H9 (cell line): ENCODE results near the gene DPP8. TPM values are rescaled to one million over a fixed set of nuclear protein-coding genes. Genes with fewer than 3 reads are reported as not detected.

ENCODE experiments used
- DNase-seq: peaks from one replicate; pipeline ENCODE4 v3.0.0-alpha.2; 2017
- H2AFZ ChIP-seq: one replicate; pipeline ENCODE4 v1.6.1; 2013; ENCODE audit warnings: mild to moderate bottlenecking, low read length, control low read depth, moderate library complexity
- H2AK5ac ChIP-seq: 2 replicates; pipeline ENCODE4 v1.6.1; 2013; ENCODE audit warnings: low read length, control low read depth, mixed read lengths; ENCODE audit not compliant: insufficient read length
- H2BK120ac ChIP-seq: one replicate; pipeline ENCODE4 v1.6.1; 2013; ENCODE audit warnings: low read depth, mild to moderate bottlenecking, low read length, control low read depth, inconsistent platforms; ENCODE audit not compliant: poor library complexity, severe bottlenecking
- H2BK12ac ChIP-seq: 2 replicates; pipeline ENCODE4 v1.6.1; 2013; ENCODE audit warnings: low read length, control low read depth, mixed read lengths, low read depth; ENCODE audit not compliant: insufficient read length
- H2BK15ac ChIP-seq: 2 replicates; pipeline ENCODE4 v1.6.1; 2013; ENCODE audit warnings: low read depth, low read length, control low read depth
- H2BK20ac ChIP-seq: one replicate; pipeline ENCODE4 v1.6.1; 2013; ENCODE audit warnings: low read depth, mild to moderate bottlenecking, low read length, control low read depth, inconsistent platforms; ENCODE audit not compliant: poor library complexity, severe bottlenecking
- H2BK5ac ChIP-seq: 2 replicates; pipeline ENCODE4 v1.6.1; 2013; ENCODE audit warnings: low read length, control low read depth, mixed read lengths; ENCODE audit not compliant: insufficient read length
- H3K14ac ChIP-seq: 2 replicates; pipeline ENCODE4 v1.6.1; 2013; ENCODE audit warnings: low read length, control low read depth; ENCODE audit not compliant: insufficient read depth
- H3K18ac ChIP-seq: 2 replicates; pipeline ENCODE4 v1.6.1; 2013; ENCODE audit warnings: low read depth, mild to moderate bottlenecking, mixed read lengths, low read length, control low read depth; ENCODE audit not compliant: insufficient read length
- H3K23ac ChIP-seq: 2 replicates; pipeline ENCODE4 v1.6.1; 2013; ENCODE audit warnings: low read length, control low read depth, mixed read lengths, low read depth; ENCODE audit not compliant: insufficient read length
- H3K23me2 ChIP-seq: 2 replicates; pipeline ENCODE4 v1.6.1; 2013; ENCODE audit warnings: low read depth, mild to moderate bottlenecking, mixed read lengths, low read length, control low read depth; ENCODE audit not compliant: insufficient read length, poor library complexity, severe bottlenecking
- H3K27ac ChIP-seq: 2 replicates; pipeline ENCODE4 v1.5.1; 2013; ENCODE audit warnings: low read length, control low read depth, mixed read lengths, low read depth; ENCODE audit not compliant: insufficient read length
- H3K27me3 ChIP-seq: 2 replicates; pipeline ENCODE4 v1.6.1; 2013; ENCODE audit warnings: low read length, control low read depth, inconsistent platforms; ENCODE audit not compliant: insufficient read depth
- H3K4ac ChIP-seq: 2 replicates; pipeline ENCODE4 v1.6.1; 2013; ENCODE audit warnings: low read depth, mild to moderate bottlenecking, control low read depth, inconsistent platforms, low read length, moderate library complexity
- H3K4me1 ChIP-seq: 2 replicates; pipeline ENCODE4 v1.6.1; 2013; ENCODE audit warnings: low read length, control low read depth, inconsistent platforms; ENCODE audit not compliant: insufficient read depth
- H3K4me2 ChIP-seq: 2 replicates; pipeline ENCODE4 v1.6.1; 2013; ENCODE audit warnings: low read length, control low read depth, mixed read lengths; ENCODE audit not compliant: insufficient read length, insufficient read depth
- H3K56ac ChIP-seq: 2 replicates; pipeline ENCODE4 v1.6.1; 2013; ENCODE audit warnings: low read depth, mild to moderate bottlenecking, mixed read lengths, low read length, control low read depth; ENCODE audit not compliant: insufficient read length
- H3K79me1 ChIP-seq: 2 replicates; pipeline ENCODE4 v1.6.1; 2013; ENCODE audit warnings: low read depth, mild to moderate bottlenecking, moderate library complexity, low read length, control low read depth, inconsistent platforms; ENCODE audit not compliant: insufficient read depth, poor library complexity, severe bottlenecking
- H3K79me2 ChIP-seq: 2 replicates; pipeline ENCODE4 v1.6.1; 2013; ENCODE audit warnings: low read length, control low read depth, inconsistent platforms; ENCODE audit not compliant: insufficient read depth
- H3K9ac ChIP-seq: 2 replicates; pipeline ENCODE4 v1.6.1; 2013; ENCODE audit warnings: low read length, control low read depth, mixed read lengths; ENCODE audit not compliant: insufficient read length; ENCODE audit errors: extremely low read depth
- H3K9me3 ChIP-seq: one replicate; pipeline ENCODE4 v1.6.1; 2013; ENCODE audit warnings: low read depth, low read length, inconsistent platforms; ENCODE audit not compliant: control insufficient read depth
- H3T11ph ChIP-seq: one replicate; pipeline ENCODE4 v1.6.1; 2013; ENCODE audit warnings: mild to moderate bottlenecking, low read length, control low read depth, inconsistent platforms
- H4K20me1 ChIP-seq: one replicate; pipeline ENCODE4 v1.6.1; 2013; ENCODE audit not compliant: control insufficient read depth, insufficient read length, insufficient read depth
- H4K5ac ChIP-seq: 2 replicates; pipeline ENCODE4 v1.6.1; 2013; ENCODE audit warnings: low read depth, mild to moderate bottlenecking, mixed read lengths, low read length, control low read depth; ENCODE audit not compliant: insufficient read length
- H4K8ac ChIP-seq: replicated peaks from 2 replicates; pipeline ENCODE4 v1.6.1; 2013; ENCODE audit warnings: low read length, control low read depth, mixed read lengths, low read depth; ENCODE audit not compliant: insufficient read length
- H4K91ac ChIP-seq: 2 replicates; pipeline ENCODE4 v1.6.1; 2013; ENCODE audit warnings: low read depth, mild to moderate bottlenecking, moderate library complexity, mixed read lengths, low read length, control low read depth; ENCODE audit not compliant: insufficient read length
- H3K27ac Mint-ChIP-seq, 3 experiments: 2 replicates in 2 of 3; 3 replicates in 1 of 3; pipeline ENCODE4 v1.8.0; 2020 to 2021; ENCODE audit warnings: mixed read lengths in 3 of 3, mild to moderate bottlenecking in 1 of 3, moderate library complexity in 1 of 3
- H3K27me3 Mint-ChIP-seq: 2 replicates; pipeline ENCODE4 v1.8.0; 2021; ENCODE audit warnings: low read depth, mild to moderate bottlenecking, moderate library complexity, mixed read lengths
- H3K36me3 Mint-ChIP-seq, 3 experiments: 2 replicates in 2 of 3; 3 replicates in 1 of 3; pipeline ENCODE4 v1.8.0; 2020 to 2021; ENCODE audit warnings: low read depth in 3 of 3, mixed read lengths in 3 of 3; ENCODE audit not compliant: insufficient read depth in 1 of 3
- H3K4me1 Mint-ChIP-seq, 2 experiments: 2 replicates each; pipeline ENCODE4 v1.8.0; 2020; ENCODE audit warnings: mixed read lengths in 2 of 2
- H3K4me3 Mint-ChIP-seq, 2 experiments: 2 replicates in 1 of 2; 3 replicates in 1 of 2; pipeline ENCODE4 v1.8.0; 2020 to 2021; ENCODE audit warnings: mild to moderate bottlenecking in 2 of 2, mixed read lengths in 2 of 2, moderate library complexity in 1 of 2
- H3K9me3 Mint-ChIP-seq, 2 experiments: 2 replicates in 1 of 2; 3 replicates in 1 of 2; pipeline ENCODE4 v1.8.0; 2020; ENCODE audit warnings: mild to moderate bottlenecking in 2 of 2, mixed read lengths in 2 of 2, moderate library complexity in 1 of 2
- WGBS: extraction: QIAGEN DNeasy Blood & Tissue Kit; methylation state at CpG from one replicate; pipeline ENCODE4 v1.1.7; 2013; ENCODE audit warnings: missing lambda C conversion rate, low lambda C conversion rate, mixed read lengths; ENCODE audit not compliant: insufficient read length; ENCODE audit errors: extremely low coverage; 5-methylcytosine and 5-hydroxymethylcytosine counted together
- total RNA-seq: library from RNA; stranded (reverse); gene quantifications from 2 replicates; pipeline ENCODE4 v1.2.1, GENCODE V29; 2021
- TF ChIP-seq, protein P1 (sequence below): fragments of 200-600 bp; sonication (generic); conservative IDR thresholded peaks from 3 replicates; pipeline ENCODE4 v1.8.0; 2021; ENCODE audit warnings: antibody characterized with exemption, mild to moderate bottlenecking

The DPP8 gene
- total RNA-seq, 1 experiment from 2014 or later = 26.6 TPM

DNA sequence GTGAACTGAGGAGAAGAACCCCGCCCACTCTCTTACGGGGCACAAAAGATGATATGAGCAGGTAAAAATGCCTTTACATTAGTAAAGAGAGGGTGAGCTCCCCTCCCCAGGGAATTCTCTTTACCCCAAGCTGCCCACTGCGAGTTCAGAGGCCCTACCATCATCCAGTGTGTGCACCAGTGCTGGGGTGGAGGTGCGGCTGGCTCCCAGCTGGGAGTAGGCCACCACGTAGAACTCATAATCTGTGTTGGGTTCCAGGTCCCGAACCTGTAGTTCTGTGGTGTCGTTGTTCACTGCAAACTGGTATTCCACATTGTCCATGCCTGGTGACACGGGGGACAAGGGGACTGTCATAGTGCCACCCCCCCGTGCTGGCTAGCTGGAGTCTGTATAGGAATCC, 122.6 kb downstream of the DPP8 start:
- H4K5ac ChIP-seq = no peak overlapping the region
- no peaks in the 10 kb centered on the region for H3K9me3 ChIP-seq
- no peak overlapping the region for H3K18ac ChIP-seq
- H3K9ac ChIP-seq = no peak overlapping the region
- TF ChIP-seq, protein P1, sequence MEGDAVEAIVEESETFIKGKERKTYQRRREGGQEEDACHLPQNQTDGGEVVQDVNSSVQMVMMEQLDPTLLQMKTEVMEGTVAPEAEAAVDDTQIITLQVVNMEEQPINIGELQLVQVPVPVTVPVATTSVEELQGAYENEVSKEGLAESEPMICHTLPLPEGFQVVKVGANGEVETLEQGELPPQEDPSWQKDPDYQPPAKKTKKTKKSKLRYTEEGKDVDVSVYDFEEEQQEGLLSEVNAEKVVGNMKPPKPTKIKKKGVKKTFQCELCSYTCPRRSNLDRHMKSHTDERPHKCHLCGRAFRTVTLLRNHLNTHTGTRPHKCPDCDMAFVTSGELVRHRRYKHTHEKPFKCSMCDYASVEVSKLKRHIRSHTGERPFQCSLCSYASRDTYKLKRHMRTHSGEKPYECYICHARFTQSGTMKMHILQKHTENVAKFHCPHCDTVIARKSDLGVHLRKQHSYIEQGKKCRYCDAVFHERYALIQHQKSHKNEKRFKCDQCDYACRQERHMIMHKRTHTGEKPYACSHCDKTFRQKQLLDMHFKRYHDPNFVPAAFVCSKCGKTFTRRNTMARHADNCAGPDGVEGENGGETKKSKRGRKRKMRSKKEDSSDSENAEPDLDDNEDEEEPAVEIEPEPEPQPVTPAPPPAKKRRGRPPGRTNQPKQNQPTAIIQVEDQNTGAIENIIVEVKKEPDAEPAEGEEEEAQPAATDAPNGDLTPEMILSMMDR = no peak
- no peaks in the 10 kb centered on the region for H4K20me1 ChIP-seq
- no peak overlapping the region for H3K27ac Mint-ChIP-seq
- no peak overlapping the region for H3K4ac ChIP-seq
- H2AK5ac ChIP-seq = no peak overlapping the region
- H4K8ac ChIP-seq = no peak overlapping the region
- no peak overlapping the region for H4K91ac ChIP-seq
- no peaks in the 10 kb centered on the region for H3K79me1 ChIP-seq
- H2AFZ ChIP-seq = no peak overlapping the region
- H2BK20ac ChIP-seq = no peak overlapping the region
- H3K9me3 Mint-ChIP-seq = no peaks in the 10 kb centered on the region
- WGBS = no CpG with 5 or more reads among the region's 9 CpGs
- peaks cover 11% of the 10 kb centered on the region for H3K23me2 ChIP-seq
- H3K27me3 Mint-ChIP-seq = peaks cover 12% of the 10 kb centered on the region
- H3K4me1 Mint-ChIP-seq = peaks cover 4 to 24% of the 10 kb centered on the region in 2 experiments
- peaks cover 18% of the 10 kb centered on the region; the same call in 1 of the 2 replicates for H3K27me3 ChIP-seq
- H2BK120ac ChIP-seq = no peak overlapping the region
- no peak overlapping the region for H3K23ac ChIP-seq
- no peak overlapping the region for H3K4me2 ChIP-seq
- H3K4me3 Mint-ChIP-seq = no peak overlapping the region
- H3K36me3 Mint-ChIP-seq = peaks cover 20 to 51% (median 33%) of the 10 kb centered on the region in 3 experiments; a peak in 6 of 7 replicates
- H3K27ac ChIP-seq = no peak overlapping the region
- no peak overlapping the region for H2BK15ac ChIP-seq
- H2BK5ac ChIP-seq = no peak overlapping the region
- H3T11ph ChIP-seq = no peak overlapping the region
- no peak for DNase-seq
- H3K4me1 ChIP-seq = 0 out of 2 replicates have a peak, but pooled peaks cover 3% of the 10 kb centered on the region
- no peak overlapping the region; the same call in 1 of the 2 replicates for H3K14ac ChIP-seq
- H3K56ac ChIP-seq = no peak overlapping the region
- H3K79me2 ChIP-seq = no peaks in the 10 kb centered on the region
- H2BK12ac ChIP-seq = no peak overlapping the region
